ENCODE results near the gene BAHCC1. TPM values are rescaled to one million over a fixed set of nuclear protein-coding genes. Genes with fewer than 3 reads are reported as not detected.

The BAHCC1 gene
- total RNA-seq, 1 donor from 2014 or later = 61.3 TPM

DNA sequence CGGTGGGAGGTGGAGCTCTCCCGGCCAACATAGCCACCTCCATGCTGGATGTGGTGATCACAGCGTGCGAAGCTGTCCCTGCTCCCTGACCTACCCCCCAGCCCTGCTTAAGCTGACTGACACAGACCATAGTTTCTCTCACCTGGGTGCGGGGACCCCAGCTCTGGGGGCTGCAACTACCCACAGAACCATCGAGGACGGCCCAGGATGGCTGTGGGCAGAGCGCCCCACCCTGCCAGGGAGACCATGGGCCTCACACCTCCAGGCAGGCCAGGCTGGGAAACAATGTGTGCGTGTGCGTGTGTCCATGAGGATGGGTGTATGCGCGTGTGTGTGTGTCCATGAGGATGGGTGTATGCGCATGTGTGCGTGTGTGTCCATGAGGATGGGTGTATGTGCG, 20.4 kb downstream of the BAHCC1 start:
- no peak for DNase-seq (ENCODE audit: low read depth, low spot score)
- Mint-ChIP-seq H3K9me3 (no peaks in the 10 kb centered on the region), H3K27me3 (ENCODE audit: low read depth) (no peaks in the 10 kb centered on the region), H3K4me1 (peaks cover 11% of the 10 kb centered on the region), H3K4me3 (no peak overlapping the region), H3K27ac (ENCODE audit: unreplicated experiment) (no peak overlapping the region), H3K36me3 (ENCODE audit: low read depth) (no peaks in the 10 kb centered on the region)
- TF ChIP-seq, protein P1, sequence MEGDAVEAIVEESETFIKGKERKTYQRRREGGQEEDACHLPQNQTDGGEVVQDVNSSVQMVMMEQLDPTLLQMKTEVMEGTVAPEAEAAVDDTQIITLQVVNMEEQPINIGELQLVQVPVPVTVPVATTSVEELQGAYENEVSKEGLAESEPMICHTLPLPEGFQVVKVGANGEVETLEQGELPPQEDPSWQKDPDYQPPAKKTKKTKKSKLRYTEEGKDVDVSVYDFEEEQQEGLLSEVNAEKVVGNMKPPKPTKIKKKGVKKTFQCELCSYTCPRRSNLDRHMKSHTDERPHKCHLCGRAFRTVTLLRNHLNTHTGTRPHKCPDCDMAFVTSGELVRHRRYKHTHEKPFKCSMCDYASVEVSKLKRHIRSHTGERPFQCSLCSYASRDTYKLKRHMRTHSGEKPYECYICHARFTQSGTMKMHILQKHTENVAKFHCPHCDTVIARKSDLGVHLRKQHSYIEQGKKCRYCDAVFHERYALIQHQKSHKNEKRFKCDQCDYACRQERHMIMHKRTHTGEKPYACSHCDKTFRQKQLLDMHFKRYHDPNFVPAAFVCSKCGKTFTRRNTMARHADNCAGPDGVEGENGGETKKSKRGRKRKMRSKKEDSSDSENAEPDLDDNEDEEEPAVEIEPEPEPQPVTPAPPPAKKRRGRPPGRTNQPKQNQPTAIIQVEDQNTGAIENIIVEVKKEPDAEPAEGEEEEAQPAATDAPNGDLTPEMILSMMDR (conservative IDR thresholded peaks at IDR 0.05) = no peak

DNA sequence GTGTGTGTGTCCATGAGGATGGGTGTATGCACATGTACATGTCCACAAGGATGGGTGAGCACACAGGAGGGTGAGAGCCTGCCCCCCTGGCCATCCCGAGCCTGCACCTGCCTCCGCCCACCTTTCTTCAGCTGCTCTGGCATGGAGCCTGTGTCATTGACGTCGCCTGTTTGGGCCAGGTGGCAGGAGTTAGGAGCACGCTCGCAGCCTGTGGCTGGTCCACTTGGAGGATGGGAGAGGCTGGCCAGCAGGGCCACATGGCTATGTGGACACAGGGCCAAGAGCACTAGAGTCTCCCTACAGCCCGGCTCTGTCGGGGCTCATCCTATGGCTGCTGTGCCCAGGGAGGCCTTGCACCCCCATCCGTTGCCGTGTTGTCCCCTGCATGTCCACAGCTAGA, 21.4 kb downstream of the BAHCC1 start:
- Mint-ChIP-seq H3K27me3 (ENCODE audit: low read depth) (no peaks in the 10 kb centered on the region), H3K9me3 (no peaks in the 10 kb centered on the region), H3K36me3 (ENCODE audit: low read depth) (no peaks in the 10 kb centered on the region), H3K27ac (ENCODE audit: unreplicated experiment) (no peak overlapping the region), H3K4me1 (peaks cover 11% of the 10 kb centered on the region), H3K4me3 (no peak overlapping the region)
- TF ChIP-seq, protein P1 (conservative IDR thresholded peaks at IDR 0.05) = no peak
- DNase-seq (ENCODE audit: low read depth, low spot score) = no peak

GRCh38 chr17:81417049-81417878, 22.0 kb downstream of the BAHCC1 start:
- H3K9me3 Mint-ChIP-seq = no peaks in the 10 kb centered on the region
- H3K36me3 Mint-ChIP-seq (ENCODE audit: low read depth) = no peaks in the 10 kb centered on the region
- H3K4me3 Mint-ChIP-seq = no peak overlapping the region
- H3K27ac Mint-ChIP-seq (ENCODE audit: unreplicated experiment) = no peak overlapping the region
- no peaks in the 10 kb centered on the region for H3K27me3 Mint-ChIP-seq (ENCODE audit: low read depth)
- no peak for DNase-seq (ENCODE audit: low read depth, low spot score)
- TF ChIP-seq, protein P1 (conservative IDR thresholded peaks at IDR 0.05) = no peak
- H3K4me1 Mint-ChIP-seq = peaks cover 9% of the 10 kb centered on the region

DNA sequence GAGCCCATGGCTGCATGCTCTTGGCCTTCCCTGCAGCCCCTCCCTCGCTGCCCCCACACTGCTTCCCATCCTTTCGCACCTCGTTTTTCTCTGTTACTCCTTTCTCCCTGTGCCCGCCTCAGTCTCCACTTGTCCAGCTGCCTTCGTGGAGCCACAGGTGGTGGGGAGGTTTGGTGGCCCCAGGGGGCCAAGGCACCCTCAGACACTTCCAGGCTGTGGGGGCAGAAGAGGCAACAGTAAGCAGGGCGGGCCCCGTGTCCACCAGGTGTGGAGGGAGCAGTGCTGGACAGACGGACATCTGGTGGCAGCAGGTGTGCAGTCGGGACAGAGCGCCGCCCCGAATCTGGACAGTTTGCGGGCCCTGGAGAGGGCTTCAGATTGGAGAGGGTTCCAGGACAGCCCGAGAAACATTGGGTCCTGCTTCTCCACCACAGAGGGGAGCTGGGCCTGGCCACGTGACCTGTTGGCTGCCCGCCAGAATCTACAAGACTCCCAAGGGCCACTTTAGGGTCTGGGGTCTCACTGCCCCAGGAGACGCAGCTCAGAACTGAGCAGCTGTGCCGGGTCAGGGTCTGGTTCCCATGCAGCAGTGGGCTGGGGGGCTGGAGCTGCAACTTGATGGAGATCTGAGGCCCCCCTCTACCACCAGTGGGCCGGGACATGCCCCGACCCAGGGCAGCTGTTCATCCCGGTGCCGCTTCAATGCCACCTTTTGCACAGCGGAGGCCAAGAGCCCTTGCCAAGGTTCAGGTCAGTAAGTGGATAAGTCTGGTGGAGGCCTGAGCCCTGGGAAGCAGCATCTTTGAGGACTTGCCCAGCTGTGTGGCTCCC, 22.8 kb downstream of the BAHCC1 start:
- TF ChIP-seq, protein P1 (conservative IDR thresholded peaks at IDR 0.05) = no peak
- DNase-seq (ENCODE audit: low read depth, low spot score) = no peak
- Mint-ChIP-seq H3K9me3 (no peaks in the 10 kb centered on the region), H3K36me3 (ENCODE audit: low read depth) (no peaks in the 10 kb centered on the region), H3K4me3 (no peak overlapping the region), H3K27ac (ENCODE audit: unreplicated experiment) (no peak overlapping the region), H3K4me1 (peaks cover 4% of the 10 kb centered on the region), H3K27me3 (ENCODE audit: low read depth) (no peaks in the 10 kb centered on the region)

GRCh38 chr17:81418710-81419318, 23.6 kb downstream of the BAHCC1 start:
- H3K27me3 Mint-ChIP-seq (ENCODE audit: low read depth) = no peaks in the 10 kb centered on the region
- no peak overlapping the region for H3K27ac Mint-ChIP-seq (ENCODE audit: unreplicated experiment)
- H3K4me1 Mint-ChIP-seq = peaks cover 4% of the 10 kb centered on the region
- H3K36me3 Mint-ChIP-seq (ENCODE audit: low read depth) = no peaks in the 10 kb centered on the region
- no peaks in the 10 kb centered on the region for H3K9me3 Mint-ChIP-seq
- no peak for DNase-seq (ENCODE audit: low read depth, low spot score)
- H3K4me3 Mint-ChIP-seq = no peak overlapping the region
- TF ChIP-seq, protein P1 (conservative IDR thresholded peaks at IDR 0.05) = no peak
